Measurements from ENCODE around the gene KLHL5.
"Not testable (repeated sequence)": the region's sequence is repeated elsewhere in the genome, so short reads cannot be mapped to it uniquely, and the experiment has no call there.

Gene KLHL5

DNA sequence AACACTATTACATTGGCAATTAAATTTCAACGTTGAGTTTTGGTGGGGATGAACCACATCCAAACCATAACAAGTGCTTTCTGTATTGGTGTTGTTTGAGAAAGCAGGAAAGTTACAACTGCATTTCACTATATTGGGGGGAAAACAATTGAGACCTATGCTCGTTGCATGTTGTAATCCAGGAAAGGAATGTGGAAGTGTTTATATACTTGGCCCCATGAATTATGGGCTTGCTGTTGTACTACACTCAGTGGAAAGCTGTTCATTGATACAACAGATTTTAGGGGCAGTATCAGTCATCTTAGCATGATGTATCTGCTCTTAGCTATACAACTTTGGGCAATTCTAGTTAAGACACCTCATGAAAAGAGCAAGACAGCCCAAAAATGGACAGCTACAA lies 52.4 kb downstream of the KLHL5 start:
- DNase-seq: no peak

DNA sequence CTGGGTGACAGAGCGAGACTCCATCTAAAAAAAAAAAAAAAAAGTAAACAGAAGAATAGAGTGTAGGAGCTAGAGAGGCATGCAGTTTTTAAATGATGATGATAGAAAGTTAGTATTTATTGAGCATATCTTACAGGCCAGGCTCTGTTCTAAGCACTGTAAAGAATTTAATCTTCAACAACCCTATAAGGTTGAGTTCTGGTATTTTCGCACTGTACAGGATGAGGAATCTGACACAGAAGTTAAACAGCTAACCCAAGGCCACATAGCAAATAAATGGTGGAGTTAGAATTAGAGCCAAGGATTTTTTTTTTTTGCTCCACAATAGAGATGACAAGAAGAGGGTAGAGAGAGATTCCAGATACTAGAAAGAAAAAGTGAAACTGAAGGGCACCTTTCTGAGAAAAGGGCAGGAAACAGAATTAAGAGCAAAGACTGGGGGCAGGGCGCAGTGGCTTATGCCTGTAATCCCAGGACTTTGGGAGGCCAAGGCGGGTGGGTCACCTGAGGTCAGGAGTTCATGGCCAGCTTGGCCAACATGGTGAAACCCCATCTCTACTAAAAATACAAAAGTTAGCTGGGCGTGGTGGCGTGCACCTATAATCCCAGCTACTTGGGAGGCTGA lies 56.1 kb downstream of the KLHL5 start:
- no peak for DNase-seq

DNA sequence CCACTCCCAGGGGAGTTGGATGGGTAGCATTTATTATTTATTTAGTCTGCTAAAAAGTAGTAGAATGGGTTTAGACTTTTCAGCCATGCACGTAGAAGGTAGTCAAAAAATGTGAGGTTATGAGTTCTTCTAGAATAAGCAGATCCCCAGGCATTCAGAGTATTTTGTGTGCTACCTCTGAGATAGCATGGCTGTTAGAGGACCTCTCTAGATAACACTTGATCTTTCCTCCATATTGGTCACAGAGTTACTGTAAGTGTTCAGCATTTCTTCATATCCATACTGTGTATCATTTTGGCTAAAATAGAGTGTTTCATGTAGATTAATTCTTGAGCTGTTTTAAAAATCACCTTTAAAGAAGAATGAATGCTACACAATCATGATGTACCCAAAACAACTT lies 58.4 kb downstream of the KLHL5 start:
- DNase-seq: no peak

DNA sequence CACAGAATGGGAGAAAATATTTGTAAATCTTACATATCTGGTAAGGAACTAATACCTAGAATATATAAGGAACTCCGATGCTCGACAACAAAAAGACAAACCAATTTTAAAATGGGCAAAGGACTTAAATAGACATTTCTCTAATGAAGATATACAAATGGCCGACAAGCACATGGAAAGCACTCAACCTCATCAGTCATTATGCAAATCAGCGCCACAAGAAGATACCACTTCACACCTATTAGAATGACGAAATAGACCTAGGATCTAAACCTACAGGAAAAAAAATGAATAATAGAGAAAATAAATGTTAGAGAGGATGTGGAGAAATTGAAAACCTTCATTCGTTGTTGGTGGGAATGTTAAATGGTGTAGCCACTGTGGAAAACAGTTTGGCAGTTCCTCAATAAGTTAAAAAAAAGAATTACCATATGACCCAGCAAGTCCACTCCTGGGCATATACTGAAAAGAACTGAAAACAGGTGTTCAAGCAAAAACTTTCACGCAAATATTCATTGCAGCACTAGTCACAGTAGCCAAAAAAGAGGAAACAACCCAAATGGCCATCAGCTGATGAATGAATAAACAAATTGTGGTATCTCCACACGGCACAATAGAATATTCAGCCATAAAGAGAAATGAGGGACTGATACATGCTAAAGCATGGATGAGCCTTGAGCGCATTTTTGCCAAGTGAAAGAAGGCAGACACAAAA lies 63.0 kb downstream of the KLHL5 start:
- DNase-seq: no peak

DNA sequence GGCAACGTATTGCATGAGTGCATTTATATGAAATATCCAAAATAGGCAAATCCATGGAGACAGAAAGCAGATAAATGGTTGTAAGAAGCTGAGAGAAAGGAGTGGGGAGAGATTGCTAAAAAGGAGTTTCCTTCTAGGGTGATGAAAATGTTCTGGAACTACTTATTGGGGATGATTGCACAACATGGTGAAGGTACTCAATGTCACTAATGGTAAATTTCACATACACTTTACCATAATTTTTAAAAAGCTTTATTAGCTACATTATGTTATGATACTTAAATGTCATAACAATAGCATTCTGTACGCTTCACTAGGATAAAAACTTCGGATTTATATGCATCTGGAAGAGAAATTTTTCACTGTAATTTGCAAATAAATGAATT lies 63.6 kb downstream of the KLHL5 start:
- DNase-seq: no peak

DNA sequence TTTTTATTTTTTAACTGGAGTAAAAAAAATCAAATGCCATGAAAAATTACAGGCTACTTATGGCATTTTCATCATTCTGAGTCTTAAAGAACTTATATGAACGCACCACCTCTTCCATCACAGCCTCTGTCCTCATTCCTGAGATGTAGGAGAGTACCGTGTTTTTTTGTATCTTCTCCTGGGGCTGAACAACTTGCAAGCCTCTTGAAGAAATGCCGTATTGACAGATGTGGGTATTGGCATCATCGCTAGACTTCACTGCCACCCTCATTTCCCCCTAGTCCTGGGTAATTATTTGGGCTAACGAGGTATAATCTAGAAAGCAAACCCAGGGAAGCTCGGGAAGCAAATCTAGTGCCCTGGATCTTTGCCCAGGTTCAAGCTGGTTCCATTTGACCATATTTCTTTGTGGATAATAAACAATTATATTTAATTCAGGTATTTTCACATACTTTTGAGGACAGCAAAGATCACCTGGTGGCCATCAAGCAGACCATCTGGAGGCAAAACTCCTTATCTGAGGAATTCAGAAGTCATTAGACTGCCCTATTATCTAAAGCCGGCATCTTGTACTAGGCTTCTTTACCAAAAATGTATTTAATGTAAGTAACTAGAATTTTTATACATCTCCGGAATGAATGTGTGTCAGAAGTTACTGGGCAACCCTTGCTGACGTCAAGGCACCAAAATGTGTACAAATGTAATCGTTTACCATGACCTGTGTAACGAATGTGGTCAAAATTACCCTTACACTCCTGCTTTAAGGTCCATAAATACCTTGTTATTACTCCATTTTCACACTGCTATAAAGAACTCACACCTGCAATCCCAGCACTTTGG lies 64.4 kb downstream of the KLHL5 start:
- no peak for DNase-seq

DNA sequence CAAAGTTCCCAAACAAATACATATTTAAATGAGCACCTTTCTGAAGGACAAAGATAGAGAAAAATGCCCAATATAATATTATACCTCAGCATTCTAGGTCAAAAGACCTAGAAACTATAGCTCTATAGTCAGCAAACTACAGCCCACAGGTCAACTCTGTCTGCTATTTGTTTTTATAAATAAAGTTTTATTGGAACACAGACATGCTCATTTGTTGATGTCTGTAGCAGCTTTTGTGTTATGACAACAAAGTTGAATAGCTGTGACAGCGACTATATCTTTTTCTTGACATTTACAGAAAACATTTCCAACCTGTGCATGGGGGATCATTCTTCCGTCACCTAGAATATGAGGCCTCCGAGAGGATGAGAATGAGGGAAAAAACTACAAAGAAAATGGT lies 71.6 kb downstream of the KLHL5 start:
- DNase-seq: no peak

DNA sequence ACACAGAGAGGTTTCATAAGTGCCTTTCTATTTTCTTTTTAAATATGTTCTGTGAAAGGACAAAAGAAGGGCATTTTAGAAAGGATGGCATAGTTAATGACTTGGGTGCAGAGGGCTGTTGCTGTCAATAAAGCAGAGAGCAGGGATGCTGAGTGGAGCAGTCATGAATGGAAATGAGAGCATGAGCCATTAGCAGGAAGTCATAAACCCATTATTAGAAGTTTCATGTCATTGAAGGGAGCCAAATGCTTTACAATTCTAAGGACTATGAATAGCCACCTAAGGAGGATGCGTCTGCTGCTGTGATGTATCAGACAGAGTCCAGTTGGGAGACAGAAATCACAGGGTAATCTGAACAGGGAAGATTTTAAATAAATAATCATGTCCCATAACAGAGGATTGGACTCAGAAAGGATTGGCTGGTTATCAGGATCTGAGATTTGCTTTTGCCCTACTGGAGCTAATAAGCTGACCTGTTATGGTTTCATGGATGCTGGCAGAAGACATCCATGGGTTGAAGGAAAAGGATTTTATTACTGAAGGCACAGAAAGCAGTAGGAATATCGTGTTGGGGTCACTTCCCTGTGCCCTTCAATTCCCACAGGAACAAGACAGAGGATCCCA lies 72.8 kb downstream of the KLHL5 start:
- DNase-seq: no peak

DNA sequence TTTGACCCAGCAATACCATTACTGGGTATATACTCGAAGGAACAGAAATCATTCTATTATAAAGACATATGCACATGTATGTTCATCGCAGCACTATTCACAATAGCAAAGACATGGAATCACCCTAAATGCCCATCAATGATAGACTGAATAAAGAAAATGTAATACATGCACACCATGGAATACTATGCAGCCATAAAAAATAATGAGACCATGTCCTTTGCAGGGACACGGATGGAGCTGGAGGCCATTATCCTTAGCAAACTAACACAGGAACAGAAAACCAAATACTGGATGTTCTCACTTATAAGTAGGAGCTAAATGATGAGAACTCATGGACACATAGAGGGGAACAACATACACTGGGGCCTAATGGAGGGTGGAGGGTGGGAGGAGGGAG lies 76.2 kb downstream of the KLHL5 start:
- DNase-seq: not testable (repeated sequence)

DNA sequence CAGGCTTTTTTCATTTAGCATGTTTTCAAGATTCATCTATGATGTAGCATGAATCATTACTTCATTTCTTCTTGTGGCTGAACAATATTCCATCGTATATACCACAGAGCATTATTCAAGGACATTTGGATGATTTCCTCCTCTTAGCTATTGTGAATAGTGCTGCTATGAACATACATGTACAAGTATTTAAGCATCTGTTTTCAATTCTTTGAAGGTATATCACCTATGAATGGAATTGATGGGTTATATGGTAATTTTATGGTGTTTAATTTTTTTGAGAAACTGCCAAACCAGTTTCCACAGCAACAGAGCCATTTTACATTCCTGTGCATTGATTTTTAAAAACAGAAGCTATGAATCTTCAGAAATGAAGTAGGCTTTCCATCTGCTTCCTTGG lies 84.2 kb downstream of the KLHL5 start:
- DNase-seq: no peak

DNA sequence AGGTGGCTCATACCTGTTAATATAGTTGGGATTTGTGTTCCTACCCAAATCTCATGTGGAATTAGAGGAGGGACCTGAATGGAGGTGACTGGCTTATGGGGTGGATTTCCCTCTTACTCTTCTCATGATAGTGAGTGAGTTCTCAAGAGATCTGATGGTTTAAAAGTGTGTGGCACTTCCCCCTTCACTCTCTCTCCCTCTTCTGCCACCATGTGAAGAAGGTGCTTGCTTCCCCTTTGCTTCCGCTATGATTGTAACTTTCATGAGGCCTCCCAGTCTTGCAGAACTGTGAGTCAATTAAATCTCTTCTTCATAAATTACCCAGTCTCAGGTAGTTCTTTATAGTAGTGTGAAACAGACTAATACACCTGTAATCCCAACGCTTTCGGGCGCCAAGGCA lies 92.0 kb downstream of the KLHL5 start:
- DNase-seq: no peak

DNA sequence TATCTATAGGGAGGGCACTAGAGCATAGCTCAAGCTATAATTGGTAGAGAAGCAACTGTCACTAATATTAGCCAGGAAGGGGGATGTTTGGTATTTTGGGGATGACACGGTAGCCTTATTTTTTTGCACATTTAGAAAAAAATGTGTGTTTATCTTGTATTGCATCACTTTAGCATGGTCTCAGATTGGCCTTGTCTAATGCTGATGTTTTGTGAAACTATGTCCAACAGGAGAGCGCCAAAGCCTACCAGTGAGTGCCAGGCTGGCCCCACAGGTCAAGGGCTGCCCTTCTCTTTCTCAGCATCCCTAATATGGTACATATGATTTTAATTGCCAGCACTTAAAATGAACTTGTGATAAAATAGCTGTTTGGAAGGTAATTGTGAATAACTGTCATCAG lies 95.5 kb downstream of the KLHL5 start:
- DNase-seq: no peak

DNA sequence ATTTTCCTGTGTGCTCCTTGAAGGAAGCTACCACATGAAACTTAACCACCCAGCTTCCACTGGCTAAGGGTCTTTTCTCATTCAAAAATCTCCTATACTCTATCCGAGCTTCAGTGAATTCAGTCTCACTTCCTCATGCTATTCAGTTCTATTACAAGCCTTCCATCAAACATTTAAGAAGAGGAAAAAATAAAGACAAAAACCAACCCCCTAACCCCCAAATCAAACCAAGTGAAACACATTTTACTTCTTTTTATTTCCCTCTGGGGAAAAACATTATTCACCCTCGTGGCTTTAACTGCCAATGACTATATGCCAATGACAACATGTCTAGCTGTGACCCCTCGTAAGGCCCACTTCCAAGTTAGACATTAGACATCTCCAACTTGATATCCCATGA lies 104.1 kb downstream of the KLHL5 start:
- no peak for DNase-seq

DNA sequence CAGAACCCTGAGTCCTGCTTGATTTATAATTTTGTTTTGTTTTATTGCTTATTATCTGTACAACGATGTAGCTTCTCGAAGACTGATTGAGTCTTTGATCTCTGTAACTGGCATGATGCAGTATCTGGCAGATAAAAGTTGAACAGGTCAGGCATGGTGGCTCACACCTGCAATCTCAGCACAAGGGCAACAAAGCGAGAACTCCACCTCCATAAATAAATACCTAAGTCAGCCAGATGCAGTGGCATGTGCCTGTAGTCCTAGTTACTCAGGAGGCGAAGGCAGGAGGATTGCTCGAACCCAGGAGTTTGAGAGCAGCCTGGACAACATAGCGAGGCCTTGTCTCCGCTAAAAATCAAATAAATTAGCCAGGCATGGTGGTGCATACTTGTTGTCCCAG lies 104.6 kb downstream of the KLHL5 start:
- DNase-seq: no peak

DNA sequence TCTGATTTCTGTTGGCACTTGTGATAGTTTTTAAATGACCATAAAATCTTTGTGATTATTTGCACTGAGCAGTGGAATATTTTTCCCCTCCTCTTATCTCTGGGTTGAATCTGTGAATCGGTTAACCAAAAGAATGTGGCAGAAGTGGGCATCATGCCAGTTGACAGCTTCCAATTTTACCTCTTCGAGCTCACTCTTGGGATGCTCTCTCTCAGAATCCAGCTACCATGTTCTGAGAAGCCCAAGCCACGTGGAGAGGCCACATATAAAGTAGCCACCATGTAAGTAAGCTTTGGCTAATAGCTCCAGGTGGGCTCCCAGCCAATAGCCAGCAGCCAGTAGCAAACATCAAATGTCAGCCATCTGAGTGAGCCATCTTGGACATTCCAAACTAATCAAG lies 107.4 kb downstream of the KLHL5 start:
- no peak for DNase-seq

DNA sequence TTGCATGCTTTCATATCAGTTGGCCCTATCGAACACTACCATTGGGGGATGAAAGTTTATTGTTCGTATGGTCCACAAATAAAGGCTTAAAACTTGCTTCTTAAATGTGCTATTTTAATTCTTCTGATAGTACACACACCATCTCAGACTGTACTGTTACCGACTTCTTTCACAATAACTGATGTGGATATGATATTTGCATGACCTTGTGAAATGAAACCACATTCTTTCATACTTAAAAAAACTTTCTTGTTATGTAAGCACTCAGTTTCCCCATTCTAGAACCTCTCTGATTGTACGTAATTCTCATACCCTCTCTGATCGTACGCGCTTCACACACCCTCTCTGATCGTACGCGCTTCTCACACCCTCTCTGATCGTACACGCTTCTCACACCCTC lies 108.3 kb downstream of the KLHL5 start:
- no peak for DNase-seq
